K562 (cell line): ENCODE data around the gene S100A4.

ENCODE experiments used
- ATF1 ChIP-seq, 2 experiments: fragments of 450-650 bp in 1 of 2; IDR thresholded peaks; 2 replicates each; pipeline ENCODE4 v1.6.1; 2016; ENCODE audit warnings: missing compliant biosample characterization in 1 of 2, missing genetic modification characterization in 1 of 2
- ATF3 ChIP-seq, 2 experiments: fragments of 450-650 bp in 1 of 2; sonication (generic) in 1 of 2; formaldehyde crosslinking in 1 of 2; IDR thresholded peaks in 1 of 2; conservative IDR thresholded peaks in 1 of 2; 2 replicates each; pipeline versions ENCODE4 v1.6.1 to v1.8.1; 2016 to 2023; ENCODE audit warnings: mild to moderate bottlenecking in 2 of 2, moderate library complexity in 2 of 2, inconsistent platforms in 1 of 2, missing genetic modification reagents in 1 of 2
- CHD1 ChIP-seq: fragments of 200-600 bp; sonication (generic); IDR thresholded peaks from one replicate; pipeline ENCODE4 v1.6.1; 2012; ENCODE audit warnings: mild to moderate bottlenecking, moderate library complexity, low read length, inconsistent platforms
- NR3C1 ChIP-seq: sonication (generic); formaldehyde crosslinking; IDR thresholded peaks from 2 replicates; pipeline ENCODE4 v1.8.1; 2022; ENCODE audit warnings: missing genetic modification reagents
- SIRT6 ChIP-seq: IDR thresholded peaks from one replicate; pipeline ENCODE4 v1.6.1; 2012; ENCODE audit warnings: low read depth, mild to moderate bottlenecking, control low read depth, inconsistent platforms, low read length, moderate library complexity
- TEAD1 ChIP-seq, 2 experiments: fragments of 450-650 bp in 1 of 2; sonication (generic) in 1 of 2; formaldehyde crosslinking; IDR thresholded peaks; 2 replicates each; pipeline versions ENCODE4 v1.4.0 to v1.8.0; 2020 to 2022; ENCODE audit warnings: mild to moderate bottlenecking in 2 of 2, missing genetic modification reagents in 1 of 2
- YY1 ChIP-seq, 3 experiments: IDR thresholded peaks; 2 replicates each; pipeline ENCODE4 v1.6.1; 2011; ENCODE audit warnings: low read length in 2 of 3, mild to moderate bottlenecking in 2 of 3, moderate library complexity in 2 of 3, borderline replicate concordance in 1 of 3, control low read depth in 1 of 3, low read depth in 1 of 3; ENCODE audit not compliant: insufficient read depth in 3 of 3, insufficient replicate concordance in 2 of 3, control insufficient read depth in 1 of 3, insufficient read length in 1 of 3; ENCODE audit errors: extremely low read depth in 1 of 3
- TF ChIP-seq, protein P1 (sequence below), 3 experiments: IDR thresholded peaks in 2 of 3; conservative IDR thresholded peaks in 1 of 3; 2 replicates each; pipeline ENCODE4 v1.5.1; 2011 to 2012; ENCODE audit warnings: low read length in 3 of 3, mild to moderate bottlenecking in 3 of 3, control low read depth in 2 of 3, improper control_type of control experiment in 1 of 3, inconsistent platforms in 1 of 3, low read depth in 1 of 3, mixed read lengths in 1 of 3, moderate library complexity in 1 of 3; ENCODE audit not compliant: insufficient read depth in 2 of 3

GRCh38 chr1:153568367-153569099 lies 22.9 kb upstream of the S100A4 start:
- peak in 2 of 3 experiments; percentile 31 to 41 for TF ChIP-seq YY1 (IDR thresholded peaks at IDR 0.05; ENCODE audit: borderline replicate concordance in 1 of 3, control insufficient read depth in 1 of 3, extremely low read depth in 1 of 3, insufficient read depth in 3 of 3, insufficient read length in 1 of 3, insufficient replicate concordance in 2 of 3, low read depth in 1 of 3, low read length in 2 of 3)
- TF ChIP-seq TEAD1 (CRISPR knock-in tag; IDR thresholded peaks at IDR 0.05), result peak in 1 of 2 experiments; percentile 52; a peak in 2 of 4 replicates
- TF ChIP-seq, protein P1, sequence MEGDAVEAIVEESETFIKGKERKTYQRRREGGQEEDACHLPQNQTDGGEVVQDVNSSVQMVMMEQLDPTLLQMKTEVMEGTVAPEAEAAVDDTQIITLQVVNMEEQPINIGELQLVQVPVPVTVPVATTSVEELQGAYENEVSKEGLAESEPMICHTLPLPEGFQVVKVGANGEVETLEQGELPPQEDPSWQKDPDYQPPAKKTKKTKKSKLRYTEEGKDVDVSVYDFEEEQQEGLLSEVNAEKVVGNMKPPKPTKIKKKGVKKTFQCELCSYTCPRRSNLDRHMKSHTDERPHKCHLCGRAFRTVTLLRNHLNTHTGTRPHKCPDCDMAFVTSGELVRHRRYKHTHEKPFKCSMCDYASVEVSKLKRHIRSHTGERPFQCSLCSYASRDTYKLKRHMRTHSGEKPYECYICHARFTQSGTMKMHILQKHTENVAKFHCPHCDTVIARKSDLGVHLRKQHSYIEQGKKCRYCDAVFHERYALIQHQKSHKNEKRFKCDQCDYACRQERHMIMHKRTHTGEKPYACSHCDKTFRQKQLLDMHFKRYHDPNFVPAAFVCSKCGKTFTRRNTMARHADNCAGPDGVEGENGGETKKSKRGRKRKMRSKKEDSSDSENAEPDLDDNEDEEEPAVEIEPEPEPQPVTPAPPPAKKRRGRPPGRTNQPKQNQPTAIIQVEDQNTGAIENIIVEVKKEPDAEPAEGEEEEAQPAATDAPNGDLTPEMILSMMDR (IDR thresholded peaks at IDR 0.05 in 2 of 3, conservative IDR thresholded peaks at IDR 0.05 in 1 of 3; ENCODE audit: insufficient read depth in 2 of 3, low read depth in 1 of 3, low read length in 3 of 3), result peak; percentile 97 to 98 (median 98)
- TF ChIP-seq SIRT6, result no peak
- 0 out of 2 replicates have a peak, but pooled peaks have one; percentile 25 for TF ChIP-seq ATF1 (CRISPR knock-in tag; IDR thresholded peaks at IDR 0.05)
- peak; percentile 53 for TF ChIP-seq ATF1 (tag; IDR thresholded peaks at IDR 0.05)
- no peak for TF ChIP-seq CHD1
- peak; percentile 28; the same call in 1 of the 2 replicates for TF ChIP-seq ATF3 (IDR thresholded peaks at IDR 0.05)
- TF ChIP-seq ATF3 (CRISPR knock-in tag; conservative IDR thresholded peaks at IDR 0.05), result peak; percentile 63; the same call in 1 of the 2 replicates
- no peak for TF ChIP-seq NR3C1 (CRISPR knock-in tag)
